HG03354 (cell line): Measurements from ENCODE around the gene NUDT1.
A peak's percentile ranks its signal among the peaks of the same experiment; 100 is the strongest.

Experiments used
- ATAC-seq: cut with Tn5 transposase; IDR thresholded peaks from one replicate; pipeline ENCODE4 v1.9.1; 2021; ENCODE audit warnings: mild to moderate bottlenecking; ENCODE audit not compliant: unreplicated experiment, poor library complexity, severe bottlenecking

The NUDT1 gene

DNA sequence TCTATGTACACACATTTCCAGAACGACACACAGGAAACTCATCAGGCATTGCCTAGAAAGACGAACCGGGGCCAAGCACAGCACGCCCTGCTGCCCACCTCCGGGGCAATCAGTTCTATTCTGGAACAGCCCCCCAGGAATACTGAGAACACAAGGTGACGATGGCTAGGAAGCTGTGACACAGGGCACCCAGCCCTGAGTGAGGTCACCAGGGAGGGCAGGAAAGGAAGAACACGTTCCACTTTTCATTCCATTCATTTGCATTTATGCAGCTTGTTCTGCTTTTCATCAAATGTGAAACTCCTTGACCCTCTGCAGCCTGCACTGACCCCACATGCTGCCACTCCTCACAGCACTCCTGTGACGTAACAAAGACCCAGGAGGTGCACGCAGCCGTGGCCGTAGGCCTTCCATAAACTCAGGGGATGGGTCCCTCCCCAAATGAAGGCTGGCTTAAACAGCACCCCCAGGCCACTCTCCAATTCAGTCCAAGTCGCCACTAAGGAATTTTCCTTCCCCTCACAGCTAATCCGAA is 38.2 kb upstream of the NUDT1 start:
- ATAC-seq: no peak

DNA sequence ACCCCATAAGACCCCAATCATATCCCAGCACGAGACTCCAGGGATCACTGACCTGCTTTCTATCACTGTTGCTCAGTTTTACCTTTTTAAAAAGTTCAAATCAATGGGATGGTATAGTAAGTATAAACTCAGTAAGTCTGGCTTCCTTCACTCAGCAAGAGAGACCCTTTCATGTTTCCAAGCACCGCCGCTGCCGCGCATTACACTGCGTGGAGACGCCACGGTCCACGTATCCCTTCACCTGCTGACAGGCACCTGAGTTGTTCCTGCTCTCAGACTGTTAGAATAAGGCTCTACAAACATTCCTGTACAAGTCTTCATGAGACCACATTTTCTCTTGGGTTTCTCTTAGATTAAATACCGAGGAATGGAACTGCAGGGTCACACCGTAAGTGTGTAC is 37.6 kb upstream of the NUDT1 start:
- ATAC-seq: no peak

DNA sequence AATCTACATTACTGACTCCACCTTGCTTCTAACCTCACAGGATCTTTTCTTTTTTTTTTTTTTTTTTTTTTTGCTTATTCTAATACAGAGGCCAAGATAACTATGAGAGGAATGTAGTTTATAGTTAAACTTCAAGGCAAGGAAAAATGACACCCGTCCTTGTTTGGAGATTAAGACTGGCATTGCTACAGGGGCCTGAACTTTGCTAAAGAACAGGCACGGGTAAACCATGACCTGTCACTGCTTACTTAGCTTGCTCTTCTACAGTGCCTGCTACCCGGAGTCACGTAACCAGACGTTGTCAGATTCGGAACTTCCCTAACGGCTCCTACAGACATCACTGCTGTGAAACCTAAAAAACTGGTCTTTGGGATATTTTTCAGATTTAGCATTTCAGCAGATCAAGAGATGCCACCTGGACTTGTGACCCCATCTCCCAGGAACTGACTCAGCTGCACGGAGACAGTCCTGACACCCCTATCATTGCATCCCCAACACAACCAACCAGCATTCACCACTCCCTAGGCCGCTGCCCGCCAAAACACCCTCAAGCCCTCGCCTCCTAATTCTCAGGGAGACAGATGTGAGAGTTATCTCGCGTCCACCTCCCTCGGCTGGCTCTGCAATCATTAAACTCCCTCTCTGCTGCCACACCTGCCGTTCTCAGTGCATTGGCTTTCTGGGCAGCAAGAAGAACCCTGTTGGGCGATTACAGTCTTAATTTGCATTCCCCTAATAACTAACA is 36.8 kb upstream of the NUDT1 start:
- ATAC-seq: no peak

DNA sequence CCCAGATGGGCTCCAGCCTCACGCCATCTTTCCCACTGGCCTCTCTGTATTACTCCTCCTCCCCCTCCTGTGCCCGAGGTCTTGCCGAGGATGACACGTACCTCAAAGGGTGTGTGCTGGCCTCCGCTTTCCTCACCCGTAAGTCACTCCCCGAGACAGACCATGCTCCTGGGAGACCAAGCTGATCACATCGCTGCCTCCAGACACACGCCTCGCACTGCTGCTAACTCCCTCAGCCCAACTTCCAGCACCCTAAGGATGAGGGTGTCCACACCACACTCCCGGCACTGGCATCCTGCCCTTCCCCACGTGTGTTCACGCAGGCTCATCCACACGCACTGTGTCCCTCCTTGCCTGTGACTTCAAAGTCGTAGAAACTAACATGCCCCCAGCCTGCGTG is 33.3 kb upstream of the NUDT1 start:
- no peak for ATAC-seq

- ATAC-seq: peak; percentile 64
Observed at GRCh38 chr7:2209146-2209960, 32.7 kb upstream of the NUDT1 start.

DNA sequence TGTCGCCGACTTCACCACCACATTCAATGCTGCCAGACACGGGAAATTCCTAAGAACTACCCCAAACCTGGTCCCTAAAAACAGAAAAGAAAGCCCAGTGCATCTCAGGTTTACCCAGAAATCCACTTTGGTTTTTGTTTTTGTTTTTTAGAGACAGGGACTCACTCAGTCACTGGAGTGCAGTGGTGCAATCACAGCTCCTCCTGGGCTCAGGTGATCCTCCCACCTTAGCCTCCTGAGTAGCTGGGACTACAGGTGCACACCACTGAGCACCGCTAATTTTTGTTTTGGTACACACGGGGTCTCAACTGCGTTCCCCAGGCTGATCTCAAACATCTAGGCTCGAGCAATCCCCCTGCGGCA is 32.1 kb upstream of the NUDT1 start:
- ATAC-seq: peak; percentile 18

DNA sequence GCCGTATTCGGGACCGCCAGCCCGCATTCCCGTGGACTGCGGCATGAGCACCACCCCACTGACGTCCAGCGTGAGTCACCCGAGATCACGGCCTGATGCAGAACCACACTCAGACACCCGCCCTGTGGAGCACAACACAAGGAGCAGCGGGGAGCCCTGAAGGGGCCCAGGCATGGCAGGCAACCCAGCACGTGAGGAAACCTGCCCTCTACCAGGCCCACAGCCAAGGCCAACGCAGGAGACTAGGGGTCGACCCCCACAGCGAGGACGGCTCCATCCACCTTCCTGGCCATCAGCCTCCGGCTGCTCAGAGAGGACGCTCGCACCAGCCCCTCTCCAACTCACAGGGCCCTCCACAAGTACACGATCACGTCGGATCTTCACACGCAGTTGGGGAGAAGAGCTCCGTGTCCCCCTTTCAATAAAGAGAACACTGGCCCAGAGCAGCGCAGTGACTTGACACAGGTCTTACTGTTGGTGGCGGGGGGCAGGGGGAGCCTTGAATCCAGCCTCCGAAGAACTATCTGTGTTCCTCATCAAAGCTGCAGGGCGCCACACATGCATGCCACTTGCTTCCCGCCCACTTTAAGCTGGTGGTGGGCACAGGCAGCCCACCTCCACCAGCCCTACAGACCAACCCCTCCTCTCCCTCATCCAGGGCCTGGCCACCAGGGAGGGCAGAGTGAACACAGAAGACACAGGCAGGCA is 31.3 kb upstream of the NUDT1 start:
- no peak for ATAC-seq

GRCh38 chr7:2211259-2211880 is 30.7 kb upstream of the NUDT1 start:
- no peak for ATAC-seq

- no peak for ATAC-seq
Observed at GRCh38 chr7:2211926-2212325, 30.1 kb upstream of the NUDT1 start.

DNA sequence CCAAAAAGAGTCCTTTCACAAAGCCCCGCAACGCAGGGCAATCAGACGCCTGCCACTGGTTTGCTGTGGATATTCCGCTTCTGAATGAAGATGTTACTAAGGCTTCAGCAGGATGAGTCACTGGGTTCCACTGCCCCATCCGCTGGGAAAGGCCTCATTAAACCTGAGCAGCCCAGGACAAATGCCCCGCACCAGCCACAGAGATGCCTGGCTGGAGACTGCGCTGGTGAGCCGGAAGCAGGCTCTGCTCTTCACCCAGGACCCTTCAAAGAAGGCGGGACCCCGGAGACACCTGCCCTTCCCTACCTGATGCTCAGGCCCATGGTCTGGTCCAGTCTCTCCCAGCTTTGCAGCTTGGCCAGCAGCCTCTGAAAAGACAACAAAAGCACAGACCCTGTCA is 29.1 kb upstream of the NUDT1 start:
- ATAC-seq: no peak

DNA sequence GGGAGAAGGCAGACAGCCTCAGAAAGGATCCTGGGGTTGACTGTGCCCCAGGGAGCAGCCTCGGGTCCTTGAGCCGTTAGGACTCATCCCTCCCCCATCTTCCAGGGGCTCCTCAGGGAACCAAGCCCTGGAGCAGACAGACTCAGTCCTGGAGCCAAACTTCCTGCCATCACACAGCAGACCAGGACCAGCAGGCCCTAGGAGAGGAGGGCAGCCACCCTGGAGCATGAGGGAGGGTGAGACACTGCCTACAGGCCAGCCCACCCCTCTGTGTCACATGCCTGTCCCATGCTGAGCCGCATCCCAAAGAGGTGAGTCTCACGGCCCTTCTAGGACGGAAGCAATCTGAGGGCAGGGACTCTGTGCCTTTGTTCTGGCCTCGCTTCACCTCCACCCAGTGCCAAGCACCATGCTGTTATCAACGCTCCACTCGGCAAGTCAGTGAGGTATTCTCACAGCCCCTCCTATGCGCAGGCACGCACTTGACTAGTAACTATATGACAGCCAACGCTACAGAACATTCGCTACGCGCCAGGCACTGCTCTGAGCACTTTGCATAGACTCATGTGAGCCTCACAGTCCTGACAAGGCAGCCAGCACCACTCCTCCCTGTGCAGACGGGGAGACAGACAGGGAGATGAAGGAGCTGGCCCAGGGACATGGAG is 28.3 kb upstream of the NUDT1 start:
- no peak for ATAC-seq

GRCh38 chr7:2214636-2215035 is 27.4 kb upstream of the NUDT1 start:
- no peak for ATAC-seq

GRCh38 chr7:2215851-2216250 is 26.2 kb upstream of the NUDT1 start:
- no peak for ATAC-seq

GRCh38 chr7:2217206-2217605 is 24.8 kb upstream of the NUDT1 start:
- ATAC-seq: no peak

GRCh38 chr7:2217716-2218443 is 24.1 kb upstream of the NUDT1 start:
- ATAC-seq: no peak

DNA sequence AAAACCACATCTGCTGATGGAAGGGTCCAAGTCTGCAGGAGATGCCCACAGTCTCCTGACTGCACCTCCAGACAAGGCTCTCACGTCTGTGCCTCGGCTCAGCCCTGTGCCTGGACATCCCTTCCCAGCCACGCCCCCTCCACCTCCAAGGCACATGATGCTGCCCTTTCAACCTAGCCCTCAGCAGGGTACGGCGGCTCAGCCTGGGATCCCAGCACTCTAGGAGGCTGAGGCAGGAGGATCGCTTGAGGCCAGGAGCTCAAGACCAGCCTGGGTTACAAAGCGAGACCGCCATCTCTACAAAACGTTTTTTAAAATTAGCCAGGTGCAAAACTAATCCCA is 23.6 kb upstream of the NUDT1 start:
- ATAC-seq: no peak

DNA sequence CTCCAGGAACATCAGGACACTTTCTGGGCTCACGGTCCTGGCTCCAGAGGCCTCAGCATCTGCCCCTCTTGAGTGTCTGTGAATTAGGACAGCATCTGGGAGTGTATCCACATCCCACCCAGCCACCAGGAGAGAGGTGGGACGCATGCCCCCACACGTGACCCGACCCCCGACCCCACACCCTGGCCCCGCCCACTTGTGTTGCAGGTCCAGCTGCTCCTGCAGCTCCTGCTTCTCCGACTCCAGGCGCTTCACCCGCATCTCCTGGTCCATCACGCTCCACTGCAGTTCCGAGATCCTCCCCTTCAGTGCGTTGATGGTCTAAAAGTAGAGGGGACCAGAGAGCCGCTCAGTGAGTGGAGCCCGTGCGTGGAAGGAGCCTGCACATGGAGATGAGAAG is 22.9 kb upstream of the NUDT1 start:
- no peak for ATAC-seq

DNA sequence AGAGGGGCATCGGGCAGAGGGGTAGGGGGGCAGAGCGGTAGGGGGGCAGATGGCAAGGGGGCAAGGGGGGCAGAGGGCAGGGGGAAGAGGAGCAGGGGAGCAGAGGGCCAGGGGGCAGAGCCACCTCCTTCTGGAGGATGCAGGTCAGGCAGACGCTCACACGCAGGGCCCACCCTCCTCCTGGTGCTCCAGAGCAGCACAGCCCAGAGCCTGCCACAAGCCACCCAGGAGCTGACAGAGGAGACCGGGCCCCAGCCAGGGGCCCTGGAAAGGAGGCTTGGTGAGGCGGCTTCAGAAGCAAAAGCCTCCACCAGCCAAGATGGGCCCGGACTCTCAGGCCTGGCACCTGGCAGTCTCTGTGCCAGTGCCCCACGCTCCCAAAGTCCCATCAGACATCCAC is 22.4 kb upstream of the NUDT1 start:
- no peak for ATAC-seq

GRCh38 chr7:2220030-2220429 is 22.0 kb upstream of the NUDT1 start:
- ATAC-seq: no peak
